HepG2 (cell line): Measurements from ENCODE around the gene ETFB. TPM values are rescaled to one million over a fixed set of nuclear protein-coding genes. Genes with fewer than 3 reads are reported as not detected.

ENCODE experiments used
- DMAP1 ChIP-seq: IDR thresholded peaks from 2 replicates; pipeline ENCODE4 v1.6.1; 2016
- FOSL1 ChIP-seq: sonication (generic); formaldehyde crosslinking; IDR thresholded peaks from 2 replicates; pipeline ENCODE4 v1.9.0; 2021; ENCODE audit warnings: missing genetic modification reagents, borderline replicate concordance
- FOXO1 ChIP-seq: sonication (generic); formaldehyde crosslinking; IDR thresholded peaks from 2 replicates; pipeline ENCODE4 v1.4.0; 2020; ENCODE audit warnings: missing genetic modification reagents
- GATAD1 ChIP-seq: IDR thresholded peaks from 2 replicates; pipeline ENCODE4 v1.6.1; 2016; ENCODE audit warnings: missing genetic modification reagents, missing compliant biosample characterization
- LCORL ChIP-seq, 2 experiments: fragments of 450-650 bp in 1 of 2; sonication (generic) in 1 of 2; formaldehyde crosslinking in 1 of 2; IDR thresholded peaks; 2 replicates each; pipeline versions ENCODE4 v1.5.0 to v1.6.1; 2017 to 2020; ENCODE audit warnings: antibody characterized with exemption in 1 of 2, missing genetic modification reagents in 1 of 2
- ZBTB3 ChIP-seq: sonication (generic); formaldehyde crosslinking; IDR thresholded peaks from 2 replicates; pipeline ENCODE4 v1.4.0; 2020; ENCODE audit warnings: low read depth, mild to moderate bottlenecking, moderate library complexity, missing genetic modification reagents, borderline replicate concordance
- ZNF143 ChIP-seq: sonication (generic); formaldehyde crosslinking; IDR thresholded peaks from 2 replicates; pipeline ENCODE4 v1.4.0; 2020; ENCODE audit warnings: missing genetic modification reagents
- ZNF30 ChIP-seq: sonication (generic); formaldehyde crosslinking; IDR thresholded peaks from 2 replicates; pipeline ENCODE4 v1.5.0; 2020; ENCODE audit warnings: mild to moderate bottlenecking, missing genetic modification reagents
- ZNF572 ChIP-seq: sonication (generic); formaldehyde crosslinking; IDR thresholded peaks from 2 replicates; pipeline ENCODE4 v1.5.1; 2020; ENCODE audit warnings: mild to moderate bottlenecking, missing genetic modification reagents
- polyA plus RNA-seq, 8 experiments: library from polyadenylated mRNA; depleted of rRNA in 3 of 8; stranded (reverse) in 7 of 8; unstranded in 1 of 8; fragments of >200 nt; fragmentation: Illumina TruSeq in 4 of 8; extraction: Trizol in 4 of 8; gene quantifications; 2 replicates each; pipeline versions ENCODE4 v1.2.1 to v1.2.3, GENCODE V29; 2011 to 2016; ENCODE audit warnings: low read depth in 4 of 8, missing spikeins in 1 of 8, mixed read lengths in 1 of 8; ENCODE audit not compliant: insufficient read depth in 1 of 8
- total RNA-seq, 5 experiments: library from RNA; depleted of rRNA; stranded (reverse); fragments of >200 nt; fragmentation: Illumina TruSeq; extraction: Trizol; gene quantifications; 2 replicates each; pipeline ENCODE4 v1.2.3, GENCODE V29; 2016; ENCODE audit warnings: low read depth in 1 of 5
- TF ChIP-seq, protein P1 (sequence below), 2 experiments: fragments of 450-650 bp in 1 of 2; sonication (generic) in 1 of 2; formaldehyde crosslinking in 1 of 2; IDR thresholded peaks; 2 replicates each; pipeline versions ENCODE4 v1.6.1 to v1.8.0; 2016 to 2022; ENCODE audit warnings: antibody characterized with exemption in 1 of 2, mild to moderate bottlenecking in 1 of 2, missing genetic modification reagents in 1 of 2
- TF ChIP-seq, protein P2 (sequence below): sonication (generic); formaldehyde crosslinking; IDR thresholded peaks from 2 replicates; pipeline ENCODE4 v1.5.0; 2020; ENCODE audit warnings: mild to moderate bottlenecking, missing genetic modification reagents, moderate library complexity
- TF ChIP-seq, protein P3 (sequence below): sonication (generic); formaldehyde crosslinking; IDR thresholded peaks from 2 replicates; pipeline ENCODE4 v1.4.0; 2020; ENCODE audit warnings: mild to moderate bottlenecking, missing genetic modification reagents
- TF ChIP-seq, protein P4 (sequence below): IDR thresholded peaks from 2 replicates; pipeline ENCODE4 v1.6.1; 2016; ENCODE audit warnings: missing biosample characterization, missing genetic modification reagents, low read depth

Gene ETFB
- total and polyA plus RNA-seq, 2 of the 13 experiments (the other 11 are each of a cell fraction or from before 2014, with no cell fraction given), result 678 to 1,314 TPM

DNA sequence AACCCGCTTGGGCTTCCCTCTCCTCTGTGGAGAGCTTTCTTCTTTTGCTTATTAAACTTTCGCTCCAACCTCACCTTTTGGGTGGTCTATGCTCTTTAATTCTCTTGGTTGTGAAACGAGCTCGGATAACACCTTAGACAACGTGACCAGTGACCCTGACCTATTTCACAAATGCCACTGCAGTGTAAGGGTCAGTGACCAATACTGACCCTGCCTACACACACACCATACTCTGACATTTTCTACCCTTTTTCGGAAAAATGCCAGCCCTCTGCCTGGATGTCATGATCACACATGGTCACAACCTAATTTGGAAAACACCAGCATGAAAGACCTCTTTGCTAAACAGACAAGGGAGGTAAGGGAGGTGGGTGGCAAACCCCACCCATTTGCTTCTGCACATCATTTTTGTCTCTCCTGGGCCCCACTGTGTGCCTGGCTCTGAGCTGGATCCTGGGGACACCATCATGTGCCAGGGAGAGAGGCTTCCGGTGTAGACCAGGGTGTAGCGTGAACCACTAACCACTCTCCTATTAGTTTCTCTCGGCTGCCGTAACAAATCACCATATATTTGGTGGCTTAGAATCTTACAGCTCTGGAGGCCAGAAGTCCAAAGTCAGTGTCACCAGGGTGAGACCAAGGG is 9.9 kb downstream of the ETFB start (continued):
- TF ChIP-seq, protein P1, sequence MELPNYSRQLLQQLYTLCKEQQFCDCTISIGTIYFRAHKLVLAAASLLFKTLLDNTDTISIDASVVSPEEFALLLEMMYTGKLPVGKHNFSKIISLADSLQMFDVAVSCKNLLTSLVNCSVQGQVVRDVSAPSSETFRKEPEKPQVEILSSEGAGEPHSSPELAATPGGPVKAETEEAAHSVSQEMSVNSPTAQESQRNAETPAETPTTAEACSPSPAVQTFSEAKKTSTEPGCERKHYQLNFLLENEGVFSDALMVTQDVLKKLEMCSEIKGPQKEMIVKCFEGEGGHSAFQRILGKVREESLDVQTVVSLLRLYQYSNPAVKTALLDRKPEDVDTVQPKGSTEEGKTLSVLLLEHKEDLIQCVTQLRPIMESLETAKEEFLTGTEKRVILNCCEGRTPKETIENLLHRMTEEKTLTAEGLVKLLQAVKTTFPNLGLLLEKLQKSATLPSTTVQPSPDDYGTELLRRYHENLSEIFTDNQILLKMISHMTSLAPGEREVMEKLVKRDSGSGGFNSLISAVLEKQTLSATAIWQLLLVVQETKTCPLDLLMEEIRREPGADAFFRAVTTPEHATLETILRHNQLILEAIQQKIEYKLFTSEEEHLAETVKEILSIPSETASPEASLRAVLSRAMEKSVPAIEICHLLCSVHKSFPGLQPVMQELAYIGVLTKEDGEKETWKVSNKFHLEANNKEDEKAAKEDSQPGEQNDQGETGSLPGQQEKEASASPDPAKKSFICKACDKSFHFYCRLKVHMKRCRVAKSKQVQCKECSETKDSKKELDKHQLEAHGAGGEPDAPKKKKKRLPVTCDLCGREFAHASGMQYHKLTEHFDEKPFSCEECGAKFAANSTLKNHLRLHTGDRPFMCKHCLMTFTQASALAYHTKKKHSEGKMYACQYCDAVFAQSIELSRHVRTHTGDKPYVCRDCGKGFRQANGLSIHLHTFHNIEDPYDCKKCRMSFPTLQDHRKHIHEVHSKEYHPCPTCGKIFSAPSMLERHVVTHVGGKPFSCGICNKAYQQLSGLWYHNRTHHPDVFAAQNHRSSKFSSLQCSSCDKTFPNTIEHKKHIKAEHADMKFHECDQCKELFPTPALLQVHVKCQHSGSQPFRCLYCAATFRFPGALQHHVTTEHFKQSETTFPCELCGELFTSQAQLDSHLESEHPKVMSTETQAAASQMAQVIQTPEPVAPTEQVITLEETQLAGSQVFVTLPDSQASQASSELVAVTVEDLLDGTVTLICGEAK (IDR thresholded peaks at IDR 0.05), result no peak
- TF ChIP-seq, protein P1 (CRISPR knock-in tag; IDR thresholded peaks at IDR 0.05), result peak; percentile 49; the same call in 1 of the 2 replicates
- TF ChIP-seq, protein P2, sequence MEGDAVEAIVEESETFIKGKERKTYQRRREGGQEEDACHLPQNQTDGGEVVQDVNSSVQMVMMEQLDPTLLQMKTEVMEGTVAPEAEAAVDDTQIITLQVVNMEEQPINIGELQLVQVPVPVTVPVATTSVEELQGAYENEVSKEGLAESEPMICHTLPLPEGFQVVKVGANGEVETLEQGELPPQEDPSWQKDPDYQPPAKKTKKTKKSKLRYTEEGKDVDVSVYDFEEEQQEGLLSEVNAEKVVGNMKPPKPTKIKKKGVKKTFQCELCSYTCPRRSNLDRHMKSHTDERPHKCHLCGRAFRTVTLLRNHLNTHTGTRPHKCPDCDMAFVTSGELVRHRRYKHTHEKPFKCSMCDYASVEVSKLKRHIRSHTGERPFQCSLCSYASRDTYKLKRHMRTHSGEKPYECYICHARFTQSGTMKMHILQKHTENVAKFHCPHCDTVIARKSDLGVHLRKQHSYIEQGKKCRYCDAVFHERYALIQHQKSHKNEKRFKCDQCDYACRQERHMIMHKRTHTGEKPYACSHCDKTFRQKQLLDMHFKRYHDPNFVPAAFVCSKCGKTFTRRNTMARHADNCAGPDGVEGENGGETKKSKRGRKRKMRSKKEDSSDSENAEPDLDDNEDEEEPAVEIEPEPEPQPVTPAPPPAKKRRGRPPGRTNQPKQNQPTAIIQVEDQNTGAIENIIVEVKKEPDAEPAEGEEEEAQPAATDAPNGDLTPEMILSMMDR (CRISPR knock-in tag), result peak; percentile 7; the same call in 1 of the 2 replicates
- TF ChIP-seq GATAD1 (CRISPR knock-in tag) (peak; percentile 49; the same call in 1 of the 2 replicates), FOXO1 (CRISPR knock-in tag) (peak; percentile 91), ZNF30 (CRISPR knock-in tag) (no peak), DMAP1 (no peak; the same call in 1 of the 2 replicates), LCORL (IDR thresholded peaks at IDR 0.05) (no peak), LCORL (CRISPR knock-in tag; IDR thresholded peaks at IDR 0.05) (peak; percentile 85), ZNF572 (CRISPR knock-in tag) (no peak), FOSL1 (CRISPR knock-in tag) (no peak), ZBTB3 (CRISPR knock-in tag) (peak; percentile 78; the same call in 1 of the 2 replicates), ZNF143 (CRISPR knock-in tag) (no peak)
- TF ChIP-seq, protein P3, sequence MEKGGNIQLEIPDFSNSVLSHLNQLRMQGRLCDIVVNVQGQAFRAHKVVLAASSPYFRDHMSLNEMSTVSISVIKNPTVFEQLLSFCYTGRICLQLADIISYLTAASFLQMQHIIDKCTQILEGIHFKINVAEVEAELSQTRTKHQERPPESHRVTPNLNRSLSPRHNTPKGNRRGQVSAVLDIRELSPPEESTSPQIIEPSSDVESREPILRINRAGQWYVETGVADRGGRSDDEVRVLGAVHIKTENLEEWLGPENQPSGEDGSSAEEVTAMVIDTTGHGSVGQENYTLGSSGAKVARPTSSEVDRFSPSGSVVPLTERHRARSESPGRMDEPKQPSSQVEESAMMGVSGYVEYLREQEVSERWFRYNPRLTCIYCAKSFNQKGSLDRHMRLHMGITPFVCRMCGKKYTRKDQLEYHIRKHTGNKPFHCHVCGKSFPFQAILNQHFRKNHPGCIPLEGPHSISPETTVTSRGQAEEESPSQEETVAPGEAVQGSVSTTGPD (CRISPR knock-in tag), result 0 out of 2 replicates have a peak, but pooled peaks have one; percentile 29
- TF ChIP-seq, protein P4, sequence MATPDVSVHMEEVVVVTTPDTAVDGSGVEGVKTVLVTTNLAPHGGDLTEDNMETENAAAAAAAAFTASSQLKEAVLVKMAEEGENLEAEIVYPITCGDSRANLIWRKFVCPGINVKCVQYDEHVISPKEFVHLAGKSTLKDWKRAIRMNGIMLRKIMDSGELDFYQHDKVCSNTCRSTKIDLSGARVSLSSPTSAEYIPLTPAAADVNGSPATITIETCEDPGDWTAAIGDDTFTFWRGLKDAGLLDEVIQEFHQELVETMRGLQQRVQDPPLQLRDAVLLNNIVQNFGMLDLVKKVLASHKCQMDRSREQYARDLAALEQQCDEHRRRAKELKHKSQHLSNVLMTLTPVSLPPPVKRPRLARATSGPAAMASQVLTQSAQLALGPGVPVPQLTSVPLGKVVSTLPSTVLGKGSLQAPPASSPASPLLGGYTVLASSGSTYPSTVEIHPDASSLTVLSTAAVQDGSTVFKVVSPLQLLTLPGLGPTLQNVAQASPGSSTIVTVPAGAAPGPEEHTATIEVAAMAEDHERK (CRISPR knock-in tag), result no peak
